Erythroblast (primary cell): Measurements from ENCODE around the gene RNF186.

ENCODE experiments used
- DNase-seq, 2 experiments: peaks; one replicate each; lab custom pipeline; 2025; lab: John Stamatoyannopoulos, UW
- GATA1 ChIP-seq: IDR thresholded peaks from 2 replicates; pipeline ENCODE4 v1.6.1; 2011; ENCODE audit warnings: low read depth, mild to moderate bottlenecking, control low read depth, low read length, moderate library complexity
- POLR2A ChIP-seq: IDR thresholded peaks from 2 replicates; pipeline ENCODE4 v1.6.1; 2011; ENCODE audit warnings: mild to moderate bottlenecking, low read length

RNF186 gene

GRCh38 chr1:19774180-19774785, 40.8 kb downstream of the RNF186 start:
- TF ChIP-seq POLR2A (no peak), GATA1 (no peak)
- no peak for DNase-seq

DNA sequence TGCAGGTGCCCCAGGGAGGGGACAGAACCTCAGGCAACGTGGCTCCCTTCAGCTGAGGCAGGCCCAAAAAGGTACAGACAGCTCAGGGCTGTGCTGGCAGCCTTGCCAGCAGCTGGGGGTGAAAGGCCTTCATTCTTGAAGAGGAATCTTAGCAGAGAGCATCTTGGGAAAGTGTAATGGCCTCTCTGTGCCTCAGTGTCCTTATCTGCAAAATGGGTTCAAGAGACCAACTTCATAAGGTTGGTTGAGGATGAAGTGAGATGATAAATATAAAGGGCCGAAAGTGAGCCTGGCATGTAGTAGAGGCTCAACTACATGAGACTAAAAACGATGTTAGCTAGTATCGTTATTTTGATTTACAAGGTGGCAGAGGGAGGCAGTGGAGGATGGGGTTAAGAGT, 41.6 kb downstream of the RNF186 start:
- TF ChIP-seq GATA1 (no peak), POLR2A (no peak)

DNA sequence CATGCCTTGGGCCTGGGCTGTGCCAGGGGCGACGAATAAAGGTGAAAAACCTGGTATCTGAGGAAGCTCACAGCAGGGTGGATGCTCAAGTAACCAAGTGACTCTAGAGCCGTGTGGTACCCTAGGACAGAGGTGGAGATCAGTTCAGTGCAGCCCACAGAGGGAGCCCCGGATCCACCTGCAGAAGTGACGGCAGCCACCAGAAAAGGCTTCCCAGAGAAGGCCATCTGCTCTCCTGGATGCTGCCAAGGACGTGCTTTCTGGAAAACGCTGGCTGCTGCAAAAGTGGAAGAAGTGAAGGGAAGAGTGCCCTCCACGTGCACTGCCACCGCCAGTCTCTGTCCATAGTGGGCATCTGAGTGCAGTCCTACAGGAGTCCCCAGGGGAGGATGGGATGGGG, 43.0 kb downstream of the RNF186 start:
- no peak for TF ChIP-seq GATA1
- no peak for TF ChIP-seq POLR2A
- DNase-seq, result no peak

More for the DNA sequence above, 41.6 kb downstream of the RNF186 start:
- no peak for DNase-seq

DNA sequence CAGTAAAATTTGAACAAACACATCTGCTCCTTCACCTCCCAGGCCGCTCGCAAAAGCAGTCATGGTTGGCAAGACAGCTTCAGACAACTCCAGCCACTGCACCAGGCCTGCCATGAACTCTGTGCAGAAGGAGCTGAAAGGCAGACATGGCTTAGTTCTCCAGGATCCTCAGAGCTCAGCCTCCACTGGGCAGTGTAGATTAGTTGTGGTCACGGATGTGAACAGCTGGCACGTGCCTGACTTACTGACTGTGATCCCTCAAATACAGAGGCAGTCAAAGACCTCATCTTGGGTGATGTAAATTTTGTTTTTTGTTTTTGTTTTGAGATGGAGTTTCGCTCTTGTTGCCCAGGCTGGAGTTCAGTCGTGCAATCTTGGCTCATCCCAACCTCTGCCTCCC, 43.7 kb downstream of the RNF186 start:
- no peak for TF ChIP-seq GATA1
- TF ChIP-seq POLR2A, result no peak
- DNase-seq, result no peak

- no peak for DNase-seq
- no peak for TF ChIP-seq POLR2A
- TF ChIP-seq GATA1, result no peak
Measured at GRCh38 chr1:19770436-19771190, 44.5 kb downstream of the RNF186 start.

- TF ChIP-seq GATA1, result no peak
- DNase-seq, result no peak
Measured at GRCh38 chr1:19769211-19769932, 45.7 kb downstream of the RNF186 start.

DNA sequence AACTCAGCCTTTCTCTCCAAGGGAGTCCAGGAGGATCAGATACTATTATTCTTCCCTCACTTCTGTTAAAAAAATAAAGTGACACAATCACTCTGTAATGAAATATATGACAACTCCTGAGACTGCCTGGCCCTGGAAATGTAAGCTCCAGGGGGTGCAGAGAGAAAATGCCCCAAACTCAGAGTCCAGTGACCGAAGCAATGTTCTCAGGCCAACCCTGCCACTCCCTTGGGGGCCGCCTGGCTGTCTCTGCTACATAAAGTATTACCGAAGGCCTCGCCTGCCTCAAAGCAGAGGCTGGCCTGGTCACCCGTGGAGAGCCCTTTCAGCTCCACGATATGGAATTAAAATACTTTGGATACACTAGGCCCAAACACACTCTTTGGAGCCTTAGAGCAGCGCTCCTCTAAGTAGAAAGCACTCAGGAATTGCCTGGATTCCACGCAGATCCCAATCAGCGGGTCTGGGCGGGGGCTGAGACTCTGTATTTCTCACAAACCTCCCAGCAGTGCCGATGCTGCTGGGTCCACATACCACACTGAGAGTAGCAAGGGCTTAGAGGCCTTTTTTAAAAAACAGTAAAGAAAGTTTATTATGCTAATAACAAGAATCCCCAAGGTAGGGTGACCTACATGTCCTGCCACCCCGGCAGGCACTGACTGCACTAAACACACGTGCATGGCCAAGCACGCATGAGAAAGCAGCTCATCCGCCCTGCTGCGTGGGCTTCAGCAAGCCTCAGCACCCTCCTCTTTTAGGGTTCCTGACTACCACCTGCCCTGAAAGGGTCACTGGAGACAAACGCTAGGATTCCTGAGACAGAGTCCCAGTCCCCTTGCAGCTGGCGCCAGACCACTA, 46.5 kb downstream of the RNF186 start:
- TF ChIP-seq GATA1 (no peak), POLR2A (no peak)
- DNase-seq, result no peak

DNA sequence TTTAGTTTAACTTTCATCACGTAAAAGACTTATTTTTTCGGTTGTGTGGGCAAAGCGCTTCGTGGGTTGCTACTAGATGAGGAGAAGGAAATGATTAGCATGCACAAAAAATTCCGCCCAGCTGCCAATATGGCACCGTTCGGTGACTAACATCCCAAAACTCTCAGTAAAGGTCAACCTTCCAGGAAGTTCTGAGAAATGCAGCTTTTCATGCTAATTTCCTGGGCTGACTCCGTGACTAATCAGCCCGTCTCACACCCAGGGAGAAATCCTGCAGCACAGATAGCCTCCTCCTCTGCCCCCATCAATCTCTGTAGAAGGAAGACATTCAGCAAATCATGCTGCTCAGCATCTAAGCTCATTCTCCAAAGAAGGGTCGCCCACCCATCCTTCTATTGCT, 49.5 kb downstream of the RNF186 start:
- TF ChIP-seq GATA1 (no peak), POLR2A (no peak)
- no peak for DNase-seq

DNA sequence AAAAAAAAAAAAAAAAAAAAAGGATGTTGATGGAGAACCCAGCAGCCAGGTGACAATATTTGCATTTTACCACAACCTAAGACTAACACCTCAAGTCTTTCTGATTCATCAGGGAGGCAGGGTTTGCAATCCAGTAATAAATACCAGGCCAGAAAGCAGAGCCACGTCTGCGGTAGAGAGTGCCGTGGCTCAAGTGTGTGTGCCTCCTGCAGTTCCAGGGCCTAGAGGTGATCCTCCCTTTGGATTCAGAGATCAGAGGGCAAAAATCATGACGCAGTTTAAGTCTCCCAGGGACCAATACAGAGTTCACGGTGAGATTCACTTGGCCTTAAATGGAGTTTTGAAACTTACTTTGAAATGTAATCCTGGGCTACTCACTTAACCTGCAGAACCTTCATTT, 50.2 kb downstream of the RNF186 start:
- DNase-seq, result no peak
- TF ChIP-seq POLR2A, result no peak
- TF ChIP-seq GATA1, result no peak
